ENCODE data around the gene MCF2L. TPM values are rescaled to one million over a fixed set of nuclear protein-coding genes. Genes with fewer than 3 reads are reported as not detected.

MCF2L gene
- polyA plus RNA-seq, 10 donors = 18.2 to 31.6 (median 20.6) TPM

DNA sequence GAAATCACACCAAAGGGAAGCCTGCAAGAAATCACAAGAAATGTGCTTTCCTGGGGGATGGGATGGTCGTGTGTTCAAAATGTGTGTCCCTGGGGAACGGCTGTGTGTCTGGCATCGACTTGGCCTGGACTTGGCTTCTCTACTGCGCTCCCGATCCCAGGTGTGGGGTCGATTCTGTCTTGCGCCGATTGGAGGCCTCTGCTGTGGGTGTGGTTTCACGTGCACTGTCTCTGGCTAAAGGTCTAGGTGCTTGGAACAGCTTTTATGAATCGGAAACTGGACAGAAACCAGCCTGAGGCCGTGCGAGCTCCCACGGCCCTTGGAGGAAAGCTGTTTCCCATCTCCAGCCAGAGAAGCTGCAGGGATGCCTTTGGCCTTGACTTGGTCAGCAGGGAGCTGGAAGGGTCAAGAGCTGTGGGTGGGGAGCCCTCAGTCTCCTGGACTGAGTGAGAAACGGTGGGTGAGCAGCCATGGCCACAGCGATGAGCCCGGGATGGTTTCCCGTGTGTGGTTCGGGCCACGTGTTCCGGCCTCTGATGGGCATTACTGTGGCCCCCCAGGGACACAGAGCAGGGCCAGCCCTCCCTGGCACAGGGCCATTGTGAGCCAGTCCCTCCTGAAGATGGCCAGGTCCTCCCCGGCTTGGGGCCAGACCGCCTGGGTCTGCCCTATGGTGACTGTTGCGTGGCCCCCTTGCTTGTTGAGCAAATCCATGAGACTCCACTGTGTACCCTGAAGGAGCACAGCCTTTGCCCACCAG lies 29.7 kb downstream of the MCF2L start:
- DNase-seq = peak in 1 of 3 donors; percentile 56

- DNase-seq = no peak
Measured at GRCh38 chr13:112999414-113000177, 30.6 kb downstream of the MCF2L start.

DNA sequence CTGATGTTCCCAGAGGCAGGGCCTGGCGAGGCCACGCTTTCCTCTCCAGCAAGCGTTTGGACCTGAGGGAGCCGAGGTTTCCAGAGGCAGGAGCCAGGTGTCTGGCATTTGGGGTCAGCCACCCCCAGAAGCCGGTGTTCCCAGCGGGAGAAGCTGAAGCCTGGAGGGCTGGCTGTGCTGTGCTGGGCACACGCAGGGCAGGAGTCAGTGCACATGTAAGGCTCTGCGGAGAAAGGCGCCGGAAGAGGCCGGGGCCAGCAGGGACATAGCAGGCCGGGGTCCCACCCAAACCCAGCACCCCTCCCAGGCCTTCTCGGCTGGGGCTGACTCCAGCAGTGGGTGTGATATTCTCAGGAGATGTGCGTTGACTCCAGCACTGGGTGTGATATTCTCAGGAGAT lies 31.6 kb downstream of the MCF2L start:
- no peak for DNase-seq

- DNase-seq = peak; percentile 69 to 91 (median 73)
Measured at GRCh38 chr13:113001241-113002140, 32.5 kb downstream of the MCF2L start.

- DNase-seq = no peak
Measured at GRCh38 chr13:113002206-113002912, 33.3 kb downstream of the MCF2L start.

DNA sequence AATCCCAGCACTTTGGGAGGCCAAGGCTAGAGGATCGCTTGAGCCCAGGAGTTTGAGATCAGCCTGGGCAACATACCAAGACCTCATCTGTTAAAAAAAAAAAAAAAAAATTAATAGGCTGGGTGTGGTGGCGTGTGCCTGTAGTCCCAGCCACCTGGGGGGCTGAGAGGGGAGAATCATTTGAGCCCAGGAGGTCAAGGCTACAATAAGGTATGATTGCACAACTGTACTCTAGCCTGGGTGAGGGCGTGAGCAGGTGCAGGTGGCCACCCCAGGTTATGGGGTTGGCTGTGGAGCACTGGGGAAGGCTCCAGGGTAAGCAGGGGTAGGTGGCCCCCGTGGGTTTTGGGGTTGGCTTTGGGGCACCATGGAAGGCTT lies 33.9 kb downstream of the MCF2L start:
- DNase-seq = no peak

GRCh38 chr13:113004126-113004525 lies 35.1 kb downstream of the MCF2L start:
- DNase-seq = no peak

- DNase-seq = no peak
Measured at GRCh38 chr13:113005076-113005865, 36.3 kb downstream of the MCF2L start.

GRCh38 chr13:113005997-113006396 lies 37.0 kb downstream of the MCF2L start:
- no peak for DNase-seq

DNA sequence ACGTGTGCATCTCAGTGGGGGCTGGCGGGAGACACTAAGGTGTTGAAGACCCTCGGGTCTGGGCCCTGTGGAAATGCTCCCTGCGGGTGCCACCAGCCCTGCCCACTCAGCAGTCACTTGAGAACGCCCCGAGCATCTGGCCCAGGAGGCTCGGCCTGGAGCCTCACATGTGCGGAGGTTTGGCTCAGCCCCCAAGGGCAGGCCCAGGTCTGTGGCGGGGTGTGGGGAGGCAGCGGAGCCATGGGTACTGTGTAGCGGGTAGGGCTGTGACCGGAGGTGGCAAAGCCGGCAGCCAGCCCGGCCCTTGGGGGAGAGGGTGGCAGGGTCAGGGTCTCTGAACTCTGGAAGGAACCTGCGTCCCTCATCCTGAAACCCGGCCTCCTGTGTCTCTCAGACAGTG lies 37.6 kb downstream of the MCF2L start:
- no peak for DNase-seq

DNA sequence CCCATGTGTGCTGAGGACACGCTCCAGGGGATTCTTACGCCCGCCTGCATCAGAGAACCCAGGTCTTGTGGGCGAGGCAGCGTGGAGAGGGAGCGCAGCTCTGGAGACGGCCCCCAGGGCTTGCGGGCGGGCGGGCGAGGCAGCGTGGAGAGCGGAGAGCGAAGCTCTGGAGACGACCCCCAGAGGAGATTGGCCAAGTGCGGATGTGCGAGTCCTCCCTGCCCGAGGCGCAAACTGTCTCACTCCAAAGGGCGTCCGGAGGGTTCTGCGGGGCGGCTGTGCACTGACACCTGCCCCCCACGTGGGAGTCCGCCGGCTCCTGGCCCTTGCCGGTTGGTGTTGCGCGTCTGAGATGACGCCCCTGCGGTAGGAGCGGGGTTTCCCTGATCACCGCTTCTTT lies 39.8 kb downstream of the MCF2L start:
- no peak for DNase-seq

DNA sequence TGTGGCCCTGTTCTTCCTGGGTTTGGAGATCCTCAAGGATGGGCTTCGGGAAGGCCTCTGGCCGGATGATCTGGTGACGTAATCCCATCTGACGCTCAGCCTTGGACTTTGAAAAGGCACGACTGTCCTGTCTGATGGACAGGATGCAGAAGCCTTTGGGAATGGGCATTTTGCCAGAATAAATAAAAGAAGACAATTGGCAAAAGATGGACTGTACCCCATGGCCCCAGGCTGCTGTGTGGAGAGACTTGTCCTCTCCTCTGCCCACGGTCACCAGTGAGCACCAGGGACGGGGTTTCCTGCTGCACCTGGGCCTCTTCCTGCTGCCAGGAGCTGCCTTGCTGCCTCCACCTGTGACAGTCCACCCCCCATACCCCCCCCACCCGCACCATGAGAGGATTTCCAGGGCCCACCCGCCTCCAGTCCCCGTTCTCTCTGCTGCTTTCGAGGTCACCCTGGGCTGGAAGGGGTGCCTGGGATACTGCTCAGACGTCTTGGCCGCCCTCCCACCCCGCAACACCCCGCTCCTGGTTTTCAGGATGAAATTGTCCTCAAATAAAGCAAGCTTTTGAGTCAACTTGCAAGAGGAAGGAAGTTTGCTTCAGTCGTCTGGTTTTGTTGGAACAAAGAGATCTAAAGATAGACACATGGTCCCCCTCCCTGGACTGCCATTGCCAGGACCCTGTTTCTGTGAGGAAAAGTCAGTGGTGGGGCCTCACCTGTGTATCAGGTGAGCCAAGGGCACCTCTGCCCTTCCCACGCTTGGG lies 40.9 kb downstream of the MCF2L start:
- DNase-seq = no peak

- no peak for DNase-seq
Measured at GRCh38 chr13:113010510-113010865, 41.5 kb downstream of the MCF2L start.

DNA sequence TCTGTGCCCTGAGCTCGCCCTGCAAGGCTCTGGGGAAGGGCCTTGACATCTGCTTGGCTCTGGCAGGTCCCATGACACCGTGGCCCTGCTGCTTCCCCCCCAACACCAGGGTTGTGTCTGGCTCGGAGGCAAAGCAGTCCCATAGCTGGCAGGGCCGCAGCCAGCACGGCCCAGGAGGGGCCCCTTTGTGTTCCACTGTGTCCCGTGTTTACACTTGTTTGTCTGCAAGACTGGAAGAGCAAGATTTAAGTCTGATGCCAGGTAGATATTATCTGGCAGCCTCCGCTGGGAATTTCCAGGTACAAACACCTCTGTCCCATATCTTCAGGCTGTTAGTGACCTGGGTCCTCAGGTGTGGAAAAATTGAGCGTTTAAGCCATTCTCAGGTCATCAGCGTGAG lies 44.3 kb downstream of the MCF2L start:
- DNase-seq = no peak

- DNase-seq = no peak
Measured at GRCh38 chr13:113013878-113014751, 45.1 kb downstream of the MCF2L start.

DNA sequence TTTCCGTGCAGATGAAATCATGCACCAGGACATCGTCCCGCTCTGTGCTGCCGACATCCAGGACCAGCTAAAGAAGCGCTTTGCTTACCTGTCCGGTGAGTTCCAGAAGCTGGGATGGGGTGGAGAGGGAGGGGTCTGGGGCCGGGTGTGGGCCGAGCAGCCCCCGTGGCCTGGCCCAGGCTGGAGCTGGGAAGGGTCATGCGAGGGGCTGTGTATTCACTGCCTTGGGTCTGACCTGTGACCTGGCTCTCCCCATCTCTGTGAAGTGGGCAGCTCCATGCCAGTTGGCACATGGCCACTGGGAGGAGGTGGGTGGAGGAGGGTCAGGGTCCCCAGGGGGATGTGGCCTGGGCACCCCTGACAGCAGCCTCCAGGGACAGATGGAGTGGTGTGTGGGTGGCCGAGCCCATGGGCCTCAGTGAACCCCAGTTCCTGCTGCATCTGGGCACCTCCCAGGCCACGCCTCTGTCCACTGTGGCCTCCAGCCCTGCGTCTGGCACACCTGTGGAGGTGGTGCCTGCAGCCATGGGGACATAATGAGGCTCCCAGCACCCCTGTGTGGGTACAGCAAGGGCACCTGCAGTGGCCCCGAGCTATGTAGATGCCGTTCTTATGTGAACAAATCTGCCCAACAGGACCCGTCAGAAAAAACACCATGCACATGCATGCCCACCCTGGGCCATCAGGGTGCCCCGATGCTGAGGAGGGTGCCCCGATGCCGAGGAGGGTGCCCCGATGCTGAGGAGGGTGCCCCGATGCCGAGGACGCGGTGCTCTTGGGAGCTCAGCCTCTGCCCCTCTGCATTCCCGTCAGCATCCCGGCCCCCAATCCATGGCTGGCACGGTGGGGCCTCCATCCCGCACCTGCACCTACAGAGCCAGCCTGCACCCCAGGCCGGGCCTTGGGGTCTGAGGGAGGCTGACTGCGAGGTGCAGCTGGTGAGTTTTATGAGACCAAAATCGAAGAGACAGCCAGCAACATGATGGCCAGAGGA lies 46.0 kb downstream of the MCF2L start:
- DNase-seq = no peak

- no peak for DNase-seq
Measured at GRCh38 chr13:113015826-113016525, 47.0 kb downstream of the MCF2L start.
